Neural progenitor cell (in vitro differentiated cells): ENCODE measurements around the gene TCF4.

Experiments
- CTCF ChIP-seq: fragments of 200-600 bp; sonication (generic); IDR thresholded peaks from 2 replicates; pipeline ENCODE4 v1.5.1; 2017; ENCODE audit warnings: antibody characterized with exemption, mild to moderate bottlenecking
- EZH2 ChIP-seq: fragments of 200-600 bp; sonication (generic); IDR thresholded peaks from 2 replicates; pipeline ENCODE4 v1.6.1; 2017; ENCODE audit warnings: antibody characterized with exemption, mild to moderate bottlenecking, moderate library complexity

- TF ChIP-seq EZH2 (no peak), CTCF (no peak)
Measured at GRCh38 chr18:55256929-55257289, 331.1 kb downstream of the TCF4 start.
